ENCODE results near the gene TEX55.
"Not testable (repeated sequence)": the region's sequence is repeated elsewhere in the genome, so short reads cannot be mapped to it uniquely, and the experiment has no call there.

The TEX55 gene

DNA sequence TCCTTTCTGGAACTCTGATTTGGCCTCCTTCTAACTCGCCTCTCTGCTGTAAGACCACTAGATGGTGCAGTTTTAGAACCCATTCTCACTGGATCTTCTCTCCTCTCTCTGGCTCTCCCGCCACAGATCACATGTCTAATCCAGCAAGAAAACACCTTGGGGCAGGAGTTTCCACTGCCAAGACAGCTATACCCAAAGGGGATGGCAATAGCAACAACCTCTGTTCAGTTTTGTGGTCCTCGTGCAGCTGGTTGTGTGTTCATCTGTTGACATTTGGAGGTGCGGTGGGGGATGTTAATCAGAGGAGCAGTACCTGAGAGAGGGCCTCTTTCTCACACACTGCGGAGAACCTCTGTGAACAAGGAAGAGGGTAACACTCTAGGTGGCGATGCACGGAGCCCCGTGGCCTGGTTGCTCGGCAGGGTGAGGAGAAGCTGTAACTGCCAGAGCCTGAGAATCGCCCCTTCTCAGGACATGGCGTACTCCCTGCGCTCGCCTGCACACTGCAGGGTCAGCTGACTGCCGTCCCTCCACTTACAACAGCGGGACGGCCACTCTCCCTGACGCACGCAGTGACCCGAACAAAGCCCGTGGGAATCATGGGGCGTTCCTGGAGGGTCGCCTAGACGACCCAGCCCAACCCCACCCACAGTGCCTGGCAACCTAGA is at the start of gene TEX55:
Gene TEX55, plus strand, starts transcription at position 666 of the 668 bp plus-strand sequence. CDS start 25 bp downstream, outside the sequence.
- DNase-seq (ENCODE audit: insufficient read length, low spot score) (peak; percentile 21), FAIRE-seq (no peak)
- peak; percentile 54 for TF ChIP-seq CTCF (IDR thresholded peaks at IDR 0.05; ENCODE audit: insufficient read depth, missing control alignments)

GRCh38 chr3:119098003-119098402 is 48.0 kb upstream of the TEX55 start:
- no peak for TF ChIP-seq CTCF (IDR thresholded peaks at IDR 0.05; ENCODE audit: insufficient read depth, missing control alignments)
- FAIRE-seq (no peak), DNase-seq (ENCODE audit: insufficient read length, low spot score) (no peak)

GRCh38 chr3:119098619-119099222 is 47.2 kb upstream of the TEX55 start:
- no peak for DNase-seq (ENCODE audit: insufficient read length, low spot score)
- FAIRE-seq, result no peak
- TF ChIP-seq CTCF (IDR thresholded peaks at IDR 0.05; ENCODE audit: insufficient read depth, missing control alignments), result peak; percentile 89

GRCh38 chr3:119099785-119100184 is 46.2 kb upstream of the TEX55 start:
- no peak for TF ChIP-seq CTCF (IDR thresholded peaks at IDR 0.05; ENCODE audit: insufficient read depth, missing control alignments)
- no peak for FAIRE-seq

DNA sequence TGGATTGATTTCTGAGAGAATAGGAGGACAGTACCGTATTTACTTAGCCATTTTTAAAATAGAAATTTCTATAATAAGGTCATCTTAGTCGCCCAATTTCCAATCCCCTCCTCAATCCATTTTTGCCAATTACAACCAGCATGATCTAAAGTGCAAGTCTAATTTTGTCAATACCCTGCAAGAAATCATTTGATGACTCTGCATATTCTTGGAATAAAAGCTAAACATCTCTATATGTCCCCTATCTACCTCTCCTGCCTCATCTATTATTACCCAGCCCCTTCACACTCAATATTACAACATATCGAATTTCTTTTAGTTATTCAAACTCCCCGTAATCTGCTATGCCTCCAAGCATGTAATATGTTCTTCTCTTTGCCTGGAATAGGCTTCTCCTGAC is 41.9 kb upstream of the TEX55 start:
- no peak for FAIRE-seq
- DNase-seq (ENCODE audit: insufficient read length, low spot score), result no peak
- no peak for TF ChIP-seq CTCF (IDR thresholded peaks at IDR 0.05; ENCODE audit: insufficient read depth, missing control alignments)

More at GRCh38 chr3:119099785-119100184, 46.2 kb upstream of the TEX55 start:
- no peak for DNase-seq (ENCODE audit: insufficient read length, low spot score)

DNA sequence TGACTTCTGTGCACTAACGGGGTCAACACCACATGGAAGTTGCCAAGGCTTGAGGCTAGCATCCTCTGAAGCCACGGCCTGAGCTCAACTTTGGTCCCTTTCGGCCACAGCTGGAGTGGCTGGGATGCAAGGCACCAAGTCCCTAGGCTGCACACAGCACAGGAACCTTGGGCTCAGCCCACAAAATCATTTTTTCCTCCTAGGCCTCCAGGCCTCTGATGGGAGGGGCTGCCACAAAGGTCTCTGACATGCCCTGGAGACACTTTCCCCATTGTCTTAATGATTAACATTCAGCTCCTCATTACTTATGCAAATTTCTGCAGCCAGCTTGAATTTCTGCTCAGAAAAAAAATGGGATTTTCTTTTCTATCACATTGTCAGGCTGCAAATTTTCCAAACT is 27.6 kb upstream of the TEX55 start:
- DNase-seq (ENCODE audit: insufficient read length, low spot score); FAIRE-seq: not testable (repeated sequence)

GRCh38 chr3:119120480-119120879 is 25.5 kb upstream of the TEX55 start:
- DNase-seq (ENCODE audit: insufficient read length, low spot score) (no peak), FAIRE-seq (no peak)
- no peak for TF ChIP-seq CTCF (IDR thresholded peaks at IDR 0.05; ENCODE audit: insufficient read depth, missing control alignments)

Data from D721Med (cell line).